Sigmoid colon (tissue), 7 donors: Measurements from ENCODE around the gene HABP2. TPM values are rescaled to one million over a fixed set of nuclear protein-coding genes. Genes with fewer than 3 reads are reported as not detected.

Experiments used
- DNase-seq: peaks from one replicate; pipeline ENCODE4 v3.0.0-alpha.2; 2019
- H3K27ac ChIP-seq, 4 donors: fragments of 200-600 bp; sonication (generic); one replicate each; pipeline ENCODE4 v1.5.1; 2016 to 2019; ENCODE audit warnings: mild to moderate bottlenecking in 1 of 4
- H3K27me3 ChIP-seq, 3 donors: fragments of 200-600 bp; sonication (generic); one replicate each; pipeline ENCODE4 v1.5.1; 2019; ENCODE audit warnings: mild to moderate bottlenecking in 1 of 3
- H3K36me3 ChIP-seq, 4 donors: fragments of 200-600 bp; sonication (generic); one replicate each; pipeline ENCODE4 v1.5.1; 2016 to 2019
- H3K4me1 ChIP-seq, 4 donors: fragments of 200-600 bp; sonication (generic); one replicate each; pipeline ENCODE4 v1.5.1; 2017 to 2019
- H3K4me3 ChIP-seq, 4 donors: fragments of 200-600 bp; sonication (generic); one replicate each; pipeline ENCODE4 v1.5.1; 2017 to 2019; ENCODE audit warnings: mild to moderate bottlenecking in 2 of 4, moderate library complexity in 1 of 4
- H3K9me3 ChIP-seq, 4 donors: fragments of 200-600 bp in 3 of 4; sonication (generic) in 3 of 4; one replicate each; pipeline versions ENCODE4 v1.5.1 to v1.6.1; 2013 to 2019
- EP300 ChIP-seq, 4 donors: sonication (generic); formaldehyde crosslinking; IDR thresholded peaks; one replicate each; pipeline ENCODE4 v1.6.1; 2017; ENCODE audit warnings: antibody characterized with exemption in 4 of 4
- POLR2A ChIP-seq, 2 donors: fragments of 450-650 bp; IDR thresholded peaks; one replicate each; pipeline ENCODE4 v1.6.1; 2016; ENCODE audit warnings: antibody characterized with exemption in 2 of 2, mild to moderate bottlenecking in 2 of 2, moderate library complexity in 2 of 2
- POLR2AphosphoS5 ChIP-seq, 4 donors: sonication (generic); formaldehyde crosslinking; IDR thresholded peaks; one replicate each; pipeline ENCODE4 v1.6.1; 2017; ENCODE audit warnings: antibody characterized with exemption in 4 of 4
- WGBS, 2 donors: extraction: QIAGEN DNeasy Blood & Tissue Kit; methylation state at CpG; one replicate each; pipeline ENCODE4 v1.1.7; 2013; 5-methylcytosine and 5-hydroxymethylcytosine counted together
- intact Hi-C: fragments of 100-400 bp; cut with DNase I; formaldehyde crosslinking; loops from one replicate; pipeline ENCODE4 v1.15.1; 2023
- polyA plus RNA-seq, 3 donors: library from polyadenylated mRNA; stranded (reverse); fragments of 200-250 nt; gene quantifications; one replicate each; pipeline ENCODE4 v1.2.3, GENCODE V29; 2013
- total RNA-seq, 4 donors: library from RNA; depleted of rRNA; stranded (reverse); fragments of >200 nt; gene quantifications; one replicate each; pipeline ENCODE4 v1.1.0, GENCODE V29; 2016
- TF ChIP-seq, protein P1 (sequence below), 4 experiments: fragments of 450-650 bp in 3 of 4; fragments of 200-600 bp in 1 of 4; IDR thresholded peaks; one replicate each; pipeline ENCODE4 v1.5.1; 2016 to 2019; ENCODE audit warnings: antibody characterized with exemption in 4 of 4, mild to moderate bottlenecking in 3 of 4, moderate library complexity in 2 of 4
- donor health status: healthy with polysubstance abuse.
- donor health status: Bipolar disorder and iron deficiency.
- donor health status: healthy.

Gene HABP2
- total and polyA plus RNA-seq, 7 donors = not detected

- Histone ChIP-seq H3K27ac (no peak overlapping the region), H3K27me3 (no peaks in the 10 kb centered on the region), H3K36me3 (no peaks in the 10 kb centered on the region), H3K9me3 (no peaks in the 10 kb centered on the region), H3K4me1 (no peaks in the 10 kb centered on the region), H3K4me3 (no peak overlapping the region)
- DNase-seq = no peak
- WGBS, 2 donors = 34 to 77% methylated on average over 7 of the region's 7 CpGs
- intact Hi-C loops = no loop called here
- no peak for TF ChIP-seq POLR2A (IDR thresholded peaks at IDR 0.05)
- TF ChIP-seq EP300 (IDR thresholded peaks at IDR 0.05) = no peak
- TF ChIP-seq, protein P1, sequence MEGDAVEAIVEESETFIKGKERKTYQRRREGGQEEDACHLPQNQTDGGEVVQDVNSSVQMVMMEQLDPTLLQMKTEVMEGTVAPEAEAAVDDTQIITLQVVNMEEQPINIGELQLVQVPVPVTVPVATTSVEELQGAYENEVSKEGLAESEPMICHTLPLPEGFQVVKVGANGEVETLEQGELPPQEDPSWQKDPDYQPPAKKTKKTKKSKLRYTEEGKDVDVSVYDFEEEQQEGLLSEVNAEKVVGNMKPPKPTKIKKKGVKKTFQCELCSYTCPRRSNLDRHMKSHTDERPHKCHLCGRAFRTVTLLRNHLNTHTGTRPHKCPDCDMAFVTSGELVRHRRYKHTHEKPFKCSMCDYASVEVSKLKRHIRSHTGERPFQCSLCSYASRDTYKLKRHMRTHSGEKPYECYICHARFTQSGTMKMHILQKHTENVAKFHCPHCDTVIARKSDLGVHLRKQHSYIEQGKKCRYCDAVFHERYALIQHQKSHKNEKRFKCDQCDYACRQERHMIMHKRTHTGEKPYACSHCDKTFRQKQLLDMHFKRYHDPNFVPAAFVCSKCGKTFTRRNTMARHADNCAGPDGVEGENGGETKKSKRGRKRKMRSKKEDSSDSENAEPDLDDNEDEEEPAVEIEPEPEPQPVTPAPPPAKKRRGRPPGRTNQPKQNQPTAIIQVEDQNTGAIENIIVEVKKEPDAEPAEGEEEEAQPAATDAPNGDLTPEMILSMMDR (IDR thresholded peaks at IDR 0.05) = no peak
- TF ChIP-seq POLR2AphosphoS5 (IDR thresholded peaks at IDR 0.05) = no peak
These were observed 11.9 kb upstream of the HABP2 start for GRCh38 chr10:113540845-113541548.

GRCh38 chr10:113541549-113541927, 11.3 kb upstream of the HABP2 start:
- Histone ChIP-seq H3K36me3 (no peaks in the 10 kb centered on the region), H3K4me3 (no peak overlapping the region), H3K9me3 (no peaks in the 10 kb centered on the region), H3K27me3 (no peaks in the 10 kb centered on the region), H3K4me1 (no peaks in the 10 kb centered on the region), H3K27ac (no peak overlapping the region)
- 30 to 54% methylated on average over 1 of the region's 1 CpG for WGBS, 2 donors
- no peak for DNase-seq
- intact Hi-C loops = no loop called here
- TF ChIP-seq, protein P1 (IDR thresholded peaks at IDR 0.05) = no peak

GRCh38 chr10:113543107-113543955, 9.5 kb upstream of the HABP2 start:
- TF ChIP-seq POLR2A (IDR thresholded peaks at IDR 0.05) (no peak), EP300 (IDR thresholded peaks at IDR 0.05) (no peak), POLR2AphosphoS5 (IDR thresholded peaks at IDR 0.05) (no peak)
- TF ChIP-seq, protein P1 (IDR thresholded peaks at IDR 0.05) = no peak
- intact Hi-C loops = no loop called here
- Histone ChIP-seq H3K9me3 (no peaks in the 10 kb centered on the region), H3K27ac (no peak overlapping the region), H3K27me3 (no peaks in the 10 kb centered on the region), H3K36me3 (no peaks in the 10 kb centered on the region), H3K4me1 (no peaks in the 10 kb centered on the region), H3K4me3 (no peak overlapping the region)
- DNase-seq = no peak
- WGBS, 2 donors = 85 to 86% methylated on average over 5 of the region's 5 CpGs

GRCh38 chr10:113544392-113544791, 8.5 kb upstream of the HABP2 start:
- H3K4me1 ChIP-seq = no peaks in the 10 kb centered on the region
- no peak overlapping the region for H3K27ac ChIP-seq
- 94 to 95% methylated on average over 1 of the region's 1 CpG for WGBS, 2 donors
- intact Hi-C loops = no loop called here
- TF ChIP-seq POLR2AphosphoS5 (IDR thresholded peaks at IDR 0.05) (no peak), POLR2A (IDR thresholded peaks at IDR 0.05) (no peak), EP300 (IDR thresholded peaks at IDR 0.05) (no peak)
- TF ChIP-seq, protein P1 (IDR thresholded peaks at IDR 0.05) = no peak
- no peak overlapping the region for H3K4me3 ChIP-seq
- no peak for DNase-seq
- H3K27me3 ChIP-seq = no peaks in the 10 kb centered on the region
- no peaks in the 10 kb centered on the region for H3K9me3 ChIP-seq
- H3K36me3 ChIP-seq = no peaks in the 10 kb centered on the region
